OCI-LY3 (cell line): ENCODE results near the gene WDR5.

Source experiments
- EZH2phosphoT487 ChIP-seq: fragments of 200-600 bp; shearing (Covaris generic); IDR thresholded peaks from 2 replicates; pipeline ENCODE4 v1.6.1; 2018; ENCODE audit warnings: antibody characterized with exemption, mixed run types, low read depth
- TF ChIP-seq, protein P1 (sequence below): fragments of 200-600, 300-600 bp; sonication (generic); IDR thresholded peaks from 2 replicates; pipeline ENCODE4 v1.5.1; 2014; ENCODE audit warnings: antibody characterized with exemption, low read length, low read depth

DNA sequence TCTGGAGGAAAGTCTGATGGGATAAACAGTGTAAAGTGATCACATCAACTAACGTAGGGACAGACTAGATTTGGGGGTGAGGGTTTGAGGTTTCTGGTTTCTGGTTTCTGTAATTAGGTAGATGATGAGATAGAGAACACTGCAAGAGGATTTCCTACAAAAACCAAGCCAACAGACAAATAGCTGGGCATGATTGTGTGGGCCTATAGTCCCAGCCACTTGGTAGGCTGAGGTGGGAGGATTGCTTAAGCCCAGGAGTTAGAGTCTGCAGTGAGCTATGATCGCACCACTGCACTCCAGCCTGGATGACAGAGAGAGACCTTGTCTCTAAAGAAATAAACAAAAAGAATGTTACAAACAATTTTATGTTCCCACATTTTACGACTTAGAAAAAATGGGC lies 62.9 kb downstream of the WDR5 start:
- TF ChIP-seq, protein P1, sequence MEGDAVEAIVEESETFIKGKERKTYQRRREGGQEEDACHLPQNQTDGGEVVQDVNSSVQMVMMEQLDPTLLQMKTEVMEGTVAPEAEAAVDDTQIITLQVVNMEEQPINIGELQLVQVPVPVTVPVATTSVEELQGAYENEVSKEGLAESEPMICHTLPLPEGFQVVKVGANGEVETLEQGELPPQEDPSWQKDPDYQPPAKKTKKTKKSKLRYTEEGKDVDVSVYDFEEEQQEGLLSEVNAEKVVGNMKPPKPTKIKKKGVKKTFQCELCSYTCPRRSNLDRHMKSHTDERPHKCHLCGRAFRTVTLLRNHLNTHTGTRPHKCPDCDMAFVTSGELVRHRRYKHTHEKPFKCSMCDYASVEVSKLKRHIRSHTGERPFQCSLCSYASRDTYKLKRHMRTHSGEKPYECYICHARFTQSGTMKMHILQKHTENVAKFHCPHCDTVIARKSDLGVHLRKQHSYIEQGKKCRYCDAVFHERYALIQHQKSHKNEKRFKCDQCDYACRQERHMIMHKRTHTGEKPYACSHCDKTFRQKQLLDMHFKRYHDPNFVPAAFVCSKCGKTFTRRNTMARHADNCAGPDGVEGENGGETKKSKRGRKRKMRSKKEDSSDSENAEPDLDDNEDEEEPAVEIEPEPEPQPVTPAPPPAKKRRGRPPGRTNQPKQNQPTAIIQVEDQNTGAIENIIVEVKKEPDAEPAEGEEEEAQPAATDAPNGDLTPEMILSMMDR = no peak
- TF ChIP-seq EZH2phosphoT487 = no peak
